Amniotic stem cell (primary cell): ENCODE data around the gene LRMDA.

Experiments used
- DNase-seq: peaks from one replicate; lab custom pipeline; 2025; lab: John Stamatoyannopoulos, UW

Gene LRMDA

GRCh38 chr10:75425291-75426079 lies 5.9 kb upstream of the LRMDA start:
- DNase-seq, result no peak

GRCh38 chr10:75426880-75427279 lies 4.5 kb upstream of the LRMDA start:
- DNase-seq, result no peak

GRCh38 chr10:75427951-75428350 lies 3.5 kb upstream of the LRMDA start:
- DNase-seq, result no peak

- DNase-seq, result no peak
Observed at GRCh38 chr10:75428434-75429158, 2.8 kb upstream of the LRMDA start.

GRCh38 chr10:75429159-75429827 lies 2.1 kb upstream of the LRMDA start:
- DNase-seq, result no peak

GRCh38 chr10:75430000-75430763 lies 1.2 kb upstream of the LRMDA start:
- DNase-seq, result no peak

GRCh38 chr10:75432176-75432575 lies 752 bp downstream of the LRMDA start:
- no peak for DNase-seq

GRCh38 chr10:75432763-75433162 lies 1.3 kb downstream of the LRMDA start:
- DNase-seq, result no peak

GRCh38 chr10:75433216-75433615 lies 1.8 kb downstream of the LRMDA start:
- DNase-seq, result no peak

GRCh38 chr10:75434291-75434690 lies 2.9 kb downstream of the LRMDA start:
- DNase-seq, result no peak

GRCh38 chr10:75435291-75435690 lies 3.9 kb downstream of the LRMDA start:
- no peak for DNase-seq

- DNase-seq, result no peak
Observed at GRCh38 chr10:75436896-75437295, 5.5 kb downstream of the LRMDA start.

- no peak for DNase-seq
Observed at GRCh38 chr10:75437693-75438092, 6.3 kb downstream of the LRMDA start.

GRCh38 chr10:75438275-75438674 lies 6.9 kb downstream of the LRMDA start:
- DNase-seq, result no peak

GRCh38 chr10:75439811-75440210 lies 8.4 kb downstream of the LRMDA start:
- DNase-seq, result no peak

- no peak for DNase-seq
Observed at GRCh38 chr10:75440271-75440793, 8.9 kb downstream of the LRMDA start.

- DNase-seq, result no peak
Observed at GRCh38 chr10:75441196-75441595, 9.8 kb downstream of the LRMDA start.

GRCh38 chr10:75441682-75442081 lies 10.3 kb downstream of the LRMDA start:
- DNase-seq, result no peak

- DNase-seq, result no peak
Observed at GRCh38 chr10:75443362-75443761, 11.9 kb downstream of the LRMDA start.

- no peak for DNase-seq
Observed at GRCh38 chr10:75444781-75445386, 13.5 kb downstream of the LRMDA start.

- DNase-seq, result no peak
Observed at GRCh38 chr10:75446508-75446907, 15.1 kb downstream of the LRMDA start.

GRCh38 chr10:75448166-75448565 lies 16.7 kb downstream of the LRMDA start:
- no peak for DNase-seq
